Endothelial cell of umbilical vein (primary cell): ENCODE results near the gene STAG1. TPM values are rescaled to one million over a fixed set of nuclear protein-coding genes. Genes with fewer than 3 reads are reported as not detected.

Experiments used
- BruUV-seq: library from RNA; stranded (reverse); fragments of 400-500 nt; replicated peaks from 2 replicates; lab custom pipeline; 2021; lab: Mats Ljungman, UMichigan
- CTCF ChIA-PET: fragments of 300-600, 350-600 bp; sonication (Branson Sonifier 250); formaldehyde crosslinking; loops from one replicate; lab custom pipeline; 2021; ENCODE audit warnings: antibody characterized with exemption, inconsistent platforms; lab: Charles Lee
- POLR2A ChIA-PET: fragments of 300-600, 350-600 bp; sonication (Branson Sonifier 250); formaldehyde crosslinking; loops from one replicate; lab custom pipeline; 2021; ENCODE audit warnings: antibody characterized with exemption, inconsistent platforms; lab: Charles Lee
- DNase-seq: peaks from one replicate; pipeline ENCODE4 v3.0.0-alpha.2; 2011; ENCODE audit warnings: low read depth, low spot score
- FAIRE-seq: peaks from 2 replicates; lab custom pipeline; 2011; peaks lifted over from hg19 to GRCh38; lab: Jason Lieb, UNC
- H2AFZ ChIP-seq: 2 replicates; pipeline ENCODE4 v1.6.0; 2012; ENCODE audit warnings: low read depth, low read length, control low read depth, inconsistent platforms
- H3K27ac ChIP-seq: 2 replicates; pipeline ENCODE4 v1.5.1; 2011; ENCODE audit warnings: low read depth, mild to moderate bottlenecking, control low read depth, low read length, moderate library complexity; ENCODE audit not compliant: insufficient read depth
- H3K27me3 ChIP-seq, 2 experiments: 2 replicates each; pipeline versions ENCODE4 v1.6.0 to v1.6.1; 2011; ENCODE audit warnings: low read length in 2 of 2, mixed read lengths in 1 of 2; ENCODE audit not compliant: control insufficient read depth in 2 of 2, insufficient read depth in 2 of 2
- H3K36me3 ChIP-seq, 2 experiments: 2 replicates in 1 of 2; 3 replicates in 1 of 2; pipeline ENCODE4 v1.5.1; 2011; ENCODE audit warnings: low read length in 2 of 2, mild to moderate bottlenecking in 1 of 2, moderate library complexity in 1 of 2; ENCODE audit not compliant: control insufficient read depth in 2 of 2, insufficient read depth in 2 of 2; ENCODE audit errors: extremely low read depth in 1 of 2
- H3K4me1 ChIP-seq: 3 replicates; pipeline ENCODE4 v1.5.1; 2011; ENCODE audit warnings: mild to moderate bottlenecking, low read length; ENCODE audit not compliant: control insufficient read depth, insufficient read depth; ENCODE audit errors: extremely low read depth
- H3K4me2 ChIP-seq: 2 replicates; pipeline ENCODE4 v1.6.1; 2011; ENCODE audit warnings: low read length, control low read depth, mixed read lengths; ENCODE audit not compliant: insufficient read depth
- H3K4me3 ChIP-seq, 3 experiments: fragments of 200-600 bp in 1 of 3; sonication (generic), shearing (Covaris generic) in 1 of 3; replicated peaks in 1 of 3; 2 replicates each; pipeline ENCODE4 v1.5.1; 2011 to 2016; ENCODE audit warnings: control low read depth in 3 of 3, low read length in 3 of 3, mild to moderate bottlenecking in 2 of 3, inconsistent platforms in 1 of 3, low read depth in 1 of 3, moderate library complexity in 1 of 3; ENCODE audit not compliant: insufficient read depth in 1 of 3
- H3K79me2 ChIP-seq: 2 replicates; pipeline ENCODE4 v1.6.0; 2012; ENCODE audit warnings: low read length, inconsistent platforms; ENCODE audit not compliant: control insufficient read depth, insufficient read depth
- H3K9ac ChIP-seq: replicated peaks from 2 replicates; pipeline ENCODE3; 2011; ENCODE audit warnings: low read length, control low read depth; ENCODE audit not compliant: insufficient read depth; ENCODE audit errors: extremely low read depth
- H3K9me1 ChIP-seq: replicated peaks from 3 replicates; pipeline ENCODE4 v1.6.0; 2011; ENCODE audit warnings: mild to moderate bottlenecking, low read length; ENCODE audit not compliant: control insufficient read depth, insufficient read depth; ENCODE audit errors: extremely low read depth
- H3K9me3 ChIP-seq: replicated peaks from 2 replicates; pipeline ENCODE4 v1.5.1; 2012; ENCODE audit warnings: low read length, inconsistent platforms; ENCODE audit not compliant: control insufficient read depth, insufficient read depth
- H4K20me1 ChIP-seq: replicated peaks from 2 replicates; pipeline ENCODE3; 2011; ENCODE audit warnings: mild to moderate bottlenecking, low read length; ENCODE audit not compliant: control insufficient read depth, insufficient read depth; ENCODE audit errors: extremely low read depth
- EZH2 ChIP-seq: IDR thresholded peaks from 2 replicates; pipeline ENCODE4 v1.6.1; 2012; ENCODE audit warnings: borderline replicate concordance, low read depth, mild to moderate bottlenecking, moderate library complexity, low read length, inconsistent platforms; ENCODE audit not compliant: severe bottlenecking
- FOS ChIP-seq: IDR thresholded peaks from 2 replicates; pipeline ENCODE4 v1.6.1; 2011; ENCODE audit warnings: mild to moderate bottlenecking, low read length, moderate library complexity, borderline replicate concordance; ENCODE audit not compliant: insufficient read depth
- GATA2 ChIP-seq: IDR thresholded peaks from 2 replicates; pipeline ENCODE4 v1.7.0; 2011; ENCODE audit warnings: low read depth, mild to moderate bottlenecking, moderate library complexity, mixed read lengths, low read length; ENCODE audit not compliant: insufficient read length, insufficient read depth
- JUN ChIP-seq: IDR thresholded peaks from 2 replicates; pipeline ENCODE4 v1.6.1; 2011; ENCODE audit warnings: borderline replicate concordance, low read depth; ENCODE audit not compliant: insufficient read length, insufficient read depth
- MYC ChIP-seq: IDR thresholded peaks from one replicate; pipeline ENCODE4 v1.6.1; 2011; ENCODE audit warnings: mild to moderate bottlenecking, low read depth, low read length
- POLR2A ChIP-seq: IDR thresholded peaks from 2 replicates; pipeline ENCODE4 v1.6.1; 2012; ENCODE audit warnings: low read depth, mild to moderate bottlenecking, control low read depth, low read length
- POLR2AphosphoS5 ChIP-seq: IDR thresholded peaks from 2 replicates; pipeline ENCODE4 v1.6.1; 2012; ENCODE audit warnings: low read depth, mild to moderate bottlenecking, control low read depth, low read length, moderate library complexity; ENCODE audit not compliant: insufficient read depth
- dilution Hi-C: fragments of 300-500 bp; cut with MboI; formaldehyde crosslinking; loops from one replicate; pipeline ENCODE4 v1.15.0; 2019; ENCODE audit warnings: low sequenced_read_pairs; ENCODE audit not compliant: extremely low pct_ligation_motif_present
- intact Hi-C: fragments of 100-400 bp; cut with micrococcal nuclease; formaldehyde crosslinking; loops from one replicate; pipeline ENCODE4 v1.10.0; 2022
- polyA plus RNA-seq, 4 experiments: library from polyadenylated mRNA; depleted of rRNA in 3 of 4; stranded (reverse) in 3 of 4; unstranded in 1 of 4; fragments of >200 nt; gene quantifications; 2 replicates each; pipeline versions ENCODE4 v1.2.1 to v1.2.3, GENCODE V29; 2011 to 2012; ENCODE audit warnings: missing spikeins in 1 of 4
- total RNA-seq: library from RNA; stranded (reverse); gene quantifications from 2 replicates; pipeline ENCODE4 v1.2.3, GENCODE V29; 2021
- TF ChIP-seq, protein P1 (sequence below): IDR thresholded peaks from 2 replicates; pipeline ENCODE4 v1.6.1; 2011; ENCODE audit not compliant: insufficient read depth, insufficient read length
- TF ChIP-seq, protein P2 (sequence below), 2 donors: IDR thresholded peaks; 1 replicate in 1 of 2; 2 replicates in 1 of 2; pipeline ENCODE4 v1.5.1; 2011; ENCODE audit warnings: low read length in 2 of 2, mild to moderate bottlenecking in 2 of 2, moderate library complexity in 2 of 2, control low read depth in 1 of 2, inconsistent platforms in 1 of 2, low read depth in 1 of 2; ENCODE audit not compliant: insufficient read depth in 1 of 2; ENCODE audit errors: extremely low read depth in 1 of 2

The STAG1 gene
- total and polyA plus RNA-seq, 2 donors (not counting 3 experiments of a cell fraction or from before 2014, with no cell fraction given) = 7.4 to 42.1 TPM

- H3K4me1 ChIP-seq = no peaks in the 10 kb centered on the region
- dilution Hi-C loops (no loop called here), intact Hi-C loops (no loop called here)
- no peaks in the 10 kb centered on the region for H4K20me1 ChIP-seq
- ChIA-PET CTCF (interaction anchor here (1.6 kb wide), 1 partner anchor 11 kb away, joined by 4 read pairs; no protein-coding TSS in a partner anchor), POLR2A (no interaction called here)
- no peak overlapping the region for H2AFZ ChIP-seq
- no peak overlapping the region for H3K9ac ChIP-seq
- TF ChIP-seq POLR2A = no peak
- TF ChIP-seq, protein P1, sequence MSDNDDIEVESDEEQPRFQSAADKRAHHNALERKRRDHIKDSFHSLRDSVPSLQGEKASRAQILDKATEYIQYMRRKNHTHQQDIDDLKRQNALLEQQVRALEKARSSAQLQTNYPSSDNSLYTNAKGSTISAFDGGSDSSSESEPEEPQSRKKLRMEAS = no peak
- no peak for TF ChIP-seq POLR2AphosphoS5
- no peak for TF ChIP-seq FOS
- no peak for TF ChIP-seq JUN
- TF ChIP-seq, protein P2, sequence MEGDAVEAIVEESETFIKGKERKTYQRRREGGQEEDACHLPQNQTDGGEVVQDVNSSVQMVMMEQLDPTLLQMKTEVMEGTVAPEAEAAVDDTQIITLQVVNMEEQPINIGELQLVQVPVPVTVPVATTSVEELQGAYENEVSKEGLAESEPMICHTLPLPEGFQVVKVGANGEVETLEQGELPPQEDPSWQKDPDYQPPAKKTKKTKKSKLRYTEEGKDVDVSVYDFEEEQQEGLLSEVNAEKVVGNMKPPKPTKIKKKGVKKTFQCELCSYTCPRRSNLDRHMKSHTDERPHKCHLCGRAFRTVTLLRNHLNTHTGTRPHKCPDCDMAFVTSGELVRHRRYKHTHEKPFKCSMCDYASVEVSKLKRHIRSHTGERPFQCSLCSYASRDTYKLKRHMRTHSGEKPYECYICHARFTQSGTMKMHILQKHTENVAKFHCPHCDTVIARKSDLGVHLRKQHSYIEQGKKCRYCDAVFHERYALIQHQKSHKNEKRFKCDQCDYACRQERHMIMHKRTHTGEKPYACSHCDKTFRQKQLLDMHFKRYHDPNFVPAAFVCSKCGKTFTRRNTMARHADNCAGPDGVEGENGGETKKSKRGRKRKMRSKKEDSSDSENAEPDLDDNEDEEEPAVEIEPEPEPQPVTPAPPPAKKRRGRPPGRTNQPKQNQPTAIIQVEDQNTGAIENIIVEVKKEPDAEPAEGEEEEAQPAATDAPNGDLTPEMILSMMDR (IDR thresholded peaks at IDR 0.05; ENCODE audit: extremely low read depth in 1 of 2, insufficient read depth in 1 of 2, low read depth in 1 of 2, low read length in 2 of 2) = no peak
- no peak for TF ChIP-seq GATA2
- no peak for TF ChIP-seq EZH2
- TF ChIP-seq MYC = no peak
- no peaks in the 10 kb centered on the region for H3K9me3 ChIP-seq
- no TSS peak for BruUV-seq
- no peaks in the 10 kb centered on the region for H3K79me2 ChIP-seq
- no peak overlapping the region for H3K4me2 ChIP-seq
- no peaks in the 10 kb centered on the region for H3K27me3 ChIP-seq
- H3K36me3 ChIP-seq = no peaks in the 10 kb centered on the region
- H3K27ac ChIP-seq = no peak overlapping the region
- DNase-seq = no peak
- FAIRE-seq = no peak
- H3K9me1 ChIP-seq = no peaks in the 10 kb centered on the region
- H3K4me3 ChIP-seq = no peak overlapping the region
Observed at GRCh38 chr3:136428167-136428566, 324.0 kb downstream of the STAG1 start.
